Fibroblast of pulmonary artery (primary cell): ENCODE measurements around the gene NEK2.

Experiments used
- DNase-seq: peaks from one replicate; pipeline ENCODE4 v3.0.0-alpha.2; 2010; ENCODE audit warnings: low read depth
- H3K4me3 ChIP-seq: replicated peaks from 2 replicates; pipeline ENCODE4 v1.5.1; 2011; ENCODE audit warnings: low read depth, mild to moderate bottlenecking, control low read depth, low read length, moderate library complexity
- TF ChIP-seq, protein P1 (sequence below): IDR thresholded peaks from 2 replicates; pipeline ENCODE4 v1.5.1; 2011; ENCODE audit warnings: mild to moderate bottlenecking, control low read depth, low read length, inconsistent platforms; ENCODE audit errors: missing control alignments

The NEK2 gene

DNA sequence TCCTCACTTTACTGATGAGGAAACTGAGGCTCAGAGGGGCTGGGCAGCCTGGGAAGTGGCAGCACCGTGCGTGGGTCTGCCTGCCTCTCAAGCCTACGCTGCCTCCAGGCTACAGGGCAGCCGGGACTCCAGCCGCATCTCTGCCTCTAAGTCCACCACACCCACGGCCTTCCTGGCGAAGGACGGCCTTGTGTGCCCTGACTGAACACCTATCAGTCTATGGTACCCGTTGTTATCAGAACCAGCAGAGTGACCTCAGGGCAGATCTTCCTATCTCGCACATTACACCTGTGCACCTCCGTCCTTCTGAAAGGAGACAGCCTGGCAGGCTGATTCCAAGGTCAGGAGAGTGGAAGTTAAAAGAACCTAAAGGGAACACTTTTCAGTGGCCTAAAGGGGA, 60.8 kb downstream of the NEK2 start:
- no peak overlapping the region for H3K4me3 ChIP-seq
- DNase-seq: no peak
- TF ChIP-seq, protein P1, sequence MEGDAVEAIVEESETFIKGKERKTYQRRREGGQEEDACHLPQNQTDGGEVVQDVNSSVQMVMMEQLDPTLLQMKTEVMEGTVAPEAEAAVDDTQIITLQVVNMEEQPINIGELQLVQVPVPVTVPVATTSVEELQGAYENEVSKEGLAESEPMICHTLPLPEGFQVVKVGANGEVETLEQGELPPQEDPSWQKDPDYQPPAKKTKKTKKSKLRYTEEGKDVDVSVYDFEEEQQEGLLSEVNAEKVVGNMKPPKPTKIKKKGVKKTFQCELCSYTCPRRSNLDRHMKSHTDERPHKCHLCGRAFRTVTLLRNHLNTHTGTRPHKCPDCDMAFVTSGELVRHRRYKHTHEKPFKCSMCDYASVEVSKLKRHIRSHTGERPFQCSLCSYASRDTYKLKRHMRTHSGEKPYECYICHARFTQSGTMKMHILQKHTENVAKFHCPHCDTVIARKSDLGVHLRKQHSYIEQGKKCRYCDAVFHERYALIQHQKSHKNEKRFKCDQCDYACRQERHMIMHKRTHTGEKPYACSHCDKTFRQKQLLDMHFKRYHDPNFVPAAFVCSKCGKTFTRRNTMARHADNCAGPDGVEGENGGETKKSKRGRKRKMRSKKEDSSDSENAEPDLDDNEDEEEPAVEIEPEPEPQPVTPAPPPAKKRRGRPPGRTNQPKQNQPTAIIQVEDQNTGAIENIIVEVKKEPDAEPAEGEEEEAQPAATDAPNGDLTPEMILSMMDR: no peak

DNA sequence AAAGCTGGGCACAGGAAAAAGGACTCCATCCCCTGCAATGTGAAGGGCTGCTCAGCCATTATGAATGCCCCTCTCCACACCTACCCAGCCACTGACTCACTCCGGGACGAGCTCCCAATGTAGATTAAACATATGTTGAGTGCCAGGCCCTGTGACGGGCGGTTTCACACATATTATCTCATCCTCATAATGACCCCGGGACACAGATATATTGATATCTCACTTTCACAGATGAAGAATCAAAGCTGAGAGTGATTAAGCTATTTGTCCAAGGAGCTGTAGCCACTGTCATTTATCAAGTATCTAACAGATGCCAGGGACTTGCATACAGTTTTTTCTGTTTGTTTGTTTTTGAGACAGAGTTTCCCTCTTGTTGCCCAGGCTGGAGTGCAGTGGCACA, 61.5 kb downstream of the NEK2 start:
- DNase-seq: no peak
- TF ChIP-seq, protein P1: no peak
- no peak overlapping the region for H3K4me3 ChIP-seq

DNA sequence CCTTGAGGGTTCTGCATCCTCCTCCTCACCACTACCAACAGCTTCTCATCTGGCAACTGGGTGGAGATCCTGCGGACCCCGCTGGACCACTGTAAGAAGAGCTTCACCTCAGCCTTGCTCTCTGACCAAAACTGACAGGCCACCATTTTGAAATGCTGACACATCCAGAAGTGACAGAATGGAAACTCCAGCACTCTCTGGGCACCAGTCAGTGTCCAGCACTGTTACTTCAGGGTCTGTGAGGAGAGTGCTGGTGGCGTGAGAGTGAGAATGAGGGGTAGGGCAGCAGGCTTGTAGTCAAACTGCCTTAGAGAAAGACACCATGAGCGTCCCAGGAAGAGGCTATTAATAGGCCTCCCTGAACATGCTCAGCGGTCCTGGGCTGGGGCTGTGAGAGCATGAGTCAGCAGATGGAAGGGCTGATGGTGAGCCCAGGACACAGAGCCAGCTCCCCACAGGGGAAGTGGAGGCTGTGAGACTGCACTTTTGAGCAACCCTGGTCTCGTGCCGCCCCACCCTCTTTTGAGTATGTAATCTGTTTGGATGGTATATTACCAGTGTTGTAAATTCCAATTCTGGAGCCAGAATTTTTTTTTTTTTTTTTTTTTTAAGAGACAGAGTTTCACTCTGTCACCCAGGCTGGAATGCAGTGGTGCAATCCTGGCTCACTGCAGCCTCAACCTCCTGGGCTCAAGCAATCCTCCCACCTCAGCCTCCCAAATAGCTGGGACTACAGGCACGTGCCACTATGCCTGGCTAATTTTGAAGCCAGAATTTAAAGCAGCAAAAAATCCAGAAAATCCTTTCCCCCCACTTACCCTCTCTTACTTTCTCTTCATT, 62.1 kb downstream of the NEK2 start:
- TF ChIP-seq, protein P1: no peak
- DNase-seq: peak; percentile 96
- H3K4me3 ChIP-seq: no peak overlapping the region

DNA sequence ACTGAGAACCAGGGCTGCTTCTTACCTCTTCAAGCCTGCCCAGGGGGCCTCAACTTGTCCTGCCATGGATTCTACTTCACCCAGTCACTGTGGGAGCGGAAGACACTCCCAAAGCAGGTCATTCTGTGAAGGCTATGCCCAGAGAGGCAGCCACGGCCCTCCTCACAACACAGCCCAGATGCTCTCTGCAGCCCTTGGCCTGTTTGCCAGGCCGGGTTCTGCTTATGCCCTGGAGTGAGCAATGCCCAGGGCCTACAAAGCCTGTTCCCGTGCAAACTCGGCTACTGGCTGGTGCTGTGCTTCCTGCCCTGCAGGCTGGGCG, 62.7 kb downstream of the NEK2 start:
- TF ChIP-seq, protein P1: no peak
- no peak for DNase-seq
- H3K4me3 ChIP-seq: no peak overlapping the region
